Type B pancreatic cell (in vitro differentiated cells): ENCODE measurements around the gene CABLES1. TPM values are rescaled to one million over a fixed set of nuclear protein-coding genes. Genes with fewer than 3 reads are reported as not detected.
A peak's percentile ranks its signal among the peaks of the same experiment; 100 is the strongest.

Experiments
- DNase-seq: peaks from one replicate; pipeline ENCODE4 v3.0.0; 2021; ENCODE audit warnings: mixed read lengths; ENCODE audit not compliant: unreplicated experiment; ENCODE audit errors: extremely low spot score
- H3K27ac Mint-ChIP-seq: 2 replicates; pipeline ENCODE4 v1.8.0; 2021; ENCODE audit warnings: mild to moderate bottlenecking, mixed read lengths
- H3K27me3 Mint-ChIP-seq: 2 replicates; pipeline ENCODE4 v1.8.0; 2021; ENCODE audit warnings: mixed read lengths
- H3K36me3 Mint-ChIP-seq: 2 replicates; pipeline ENCODE4 v1.8.0; 2021; ENCODE audit warnings: mixed read lengths
- H3K4me1 Mint-ChIP-seq: one replicate; pipeline ENCODE4 v1.8.0; 2021; ENCODE audit warnings: mixed read lengths; ENCODE audit not compliant: unreplicated experiment
- H3K4me3 Mint-ChIP-seq: 2 replicates; pipeline ENCODE4 v1.8.0; 2021; ENCODE audit warnings: mild to moderate bottlenecking, mixed read lengths
- H3K9me3 Mint-ChIP-seq: 2 replicates; pipeline ENCODE4 v1.8.0; 2021; ENCODE audit warnings: mixed read lengths
- CTCF ChIP-seq: fragments of 200-600 bp; sonication (generic); conservative IDR thresholded peaks from 2 replicates; pipeline ENCODE4 v1.5.0; 2021; ENCODE audit warnings: antibody characterized with exemption, mild to moderate bottlenecking
- total RNA-seq: library from RNA; stranded (reverse); gene quantifications from 2 replicates; pipeline ENCODE4 v1.2.1, GENCODE V29; 2021; ENCODE audit warnings: low replicate concordance

Gene CABLES1
- total RNA-seq, 1 donor from 2014 or later = 11.4 TPM

- H3K27ac Mint-ChIP-seq = no peak overlapping the region
Observed at GRCh38 chr18:23236876-23237468, 101.7 kb downstream of the CABLES1 start.

GRCh38 chr18:23237524-23238151, 102.4 kb downstream of the CABLES1 start:
- H3K4me1 Mint-ChIP-seq = no peaks in the 10 kb centered on the region
- no peak for DNase-seq
- H3K9me3 Mint-ChIP-seq = no peaks in the 10 kb centered on the region
- no peaks in the 10 kb centered on the region for H3K27me3 Mint-ChIP-seq
- peak; percentile 45 for TF ChIP-seq CTCF
- no peaks in the 10 kb centered on the region for H3K36me3 Mint-ChIP-seq
- H3K4me3 Mint-ChIP-seq = no peak overlapping the region
- no peak overlapping the region for H3K27ac Mint-ChIP-seq

More at GRCh38 chr18:23236876-23237468, 101.7 kb downstream of the CABLES1 start:
- Mint-ChIP-seq H3K27me3 (no peaks in the 10 kb centered on the region), H3K4me1 (no peaks in the 10 kb centered on the region), H3K9me3 (no peaks in the 10 kb centered on the region), H3K4me3 (no peak overlapping the region), H3K36me3 (no peaks in the 10 kb centered on the region)
- TF ChIP-seq CTCF = no peak
- DNase-seq = no peak

GRCh38 chr18:23238152-23238531, 102.9 kb downstream of the CABLES1 start:
- Mint-ChIP-seq H3K27me3 (no peaks in the 10 kb centered on the region), H3K9me3 (no peaks in the 10 kb centered on the region), H3K4me3 (no peak overlapping the region), H3K4me1 (no peaks in the 10 kb centered on the region), H3K27ac (no peak overlapping the region), H3K36me3 (no peaks in the 10 kb centered on the region)
- TF ChIP-seq CTCF = no peak
- DNase-seq = no peak

- Mint-ChIP-seq H3K4me1 (no peaks in the 10 kb centered on the region), H3K36me3 (no peaks in the 10 kb centered on the region), H3K27me3 (no peaks in the 10 kb centered on the region), H3K4me3 (no peak overlapping the region), H3K27ac (no peak overlapping the region), H3K9me3 (no peaks in the 10 kb centered on the region)
- no peak for DNase-seq
- TF ChIP-seq CTCF = no peak
Observed at GRCh38 chr18:23238651-23239349, 103.5 kb downstream of the CABLES1 start.

- H3K9me3 Mint-ChIP-seq = no peaks in the 10 kb centered on the region
- H3K27ac Mint-ChIP-seq = no peak overlapping the region
- H3K4me3 Mint-ChIP-seq = no peak overlapping the region
- TF ChIP-seq CTCF = no peak
- no peaks in the 10 kb centered on the region for H3K4me1 Mint-ChIP-seq
- no peak for DNase-seq
- no peaks in the 10 kb centered on the region for H3K27me3 Mint-ChIP-seq
- H3K36me3 Mint-ChIP-seq = no peaks in the 10 kb centered on the region
Observed at GRCh38 chr18:23239350-23239692, 104.0 kb downstream of the CABLES1 start.
